Activated CD8-positive, alpha-beta memory T cell treated with anti-CD3 and anti-CD28 coated beads for 4 hours (primary cell): Measurements from ENCODE around the gene RFC5.
"Not testable (repeated sequence)": the region's sequence is repeated elsewhere in the genome, so short reads cannot be mapped to it uniquely, and the experiment has no call there.

Experiments used
- DNase-seq, 2 donors: peaks; one replicate each; pipeline ENCODE4 v3.0.0-alpha.2; 2020; ENCODE audit warnings: low read depth in 2 of 2

RFC5 gene

GRCh38 chr12:118015306-118015705 lies 1.2 kb upstream of the RFC5 start:
- DNase-seq = no peak

- DNase-seq = no peak
Measured at GRCh38 chr12:118015944-118016343, 559 bp upstream of the RFC5 start.

- no peak for DNase-seq
Measured at GRCh38 chr12:118017926-118018325, 1.4 kb downstream of the RFC5 start.

- no peak for DNase-seq
Measured at GRCh38 chr12:118020036-118020435, 3.5 kb downstream of the RFC5 start.

- not testable (repeated sequence) for DNase-seq
Measured at GRCh38 chr12:118022097-118022727, 5.7 kb downstream of the RFC5 start.

GRCh38 chr12:118022728-118023109 lies 6.2 kb downstream of the RFC5 start:
- DNase-seq = no peak

- no peak for DNase-seq
Measured at GRCh38 chr12:118023301-118023860, 6.9 kb downstream of the RFC5 start.

GRCh38 chr12:118025168-118025567 lies 8.7 kb downstream of the RFC5 start:
- no peak for DNase-seq

- no peak for DNase-seq
Measured at GRCh38 chr12:118029166-118029565, 12.7 kb downstream of the RFC5 start.

- DNase-seq = no peak
Measured at GRCh38 chr12:118032188-118032587, 15.7 kb downstream of the RFC5 start.

- no peak for DNase-seq
Measured at GRCh38 chr12:118033323-118033722, 16.8 kb downstream of the RFC5 start.

GRCh38 chr12:118033902-118034301 lies 17.4 kb downstream of the RFC5 start:
- no peak for DNase-seq

GRCh38 chr12:118034429-118035189 lies 18.1 kb downstream of the RFC5 start:
- no peak for DNase-seq

GRCh38 chr12:118035190-118036041 lies 18.9 kb downstream of the RFC5 start:
- no peak for DNase-seq

- no peak for DNase-seq
Measured at GRCh38 chr12:118036672-118037411, 20.3 kb downstream of the RFC5 start.

GRCh38 chr12:118038137-118038536 lies 21.6 kb downstream of the RFC5 start:
- no peak for DNase-seq

GRCh38 chr12:118042091-118042490 lies 25.6 kb downstream of the RFC5 start:
- DNase-seq = no peak

- DNase-seq = no peak
Measured at GRCh38 chr12:118044075-118044474, 27.6 kb downstream of the RFC5 start.

GRCh38 chr12:118044577-118044976 lies 28.1 kb downstream of the RFC5 start:
- DNase-seq = no peak

GRCh38 chr12:118046430-118046829 lies 29.9 kb downstream of the RFC5 start:
- no peak for DNase-seq
